ENCODE results near the gene CRLF3.
"Not testable (repeated sequence)": the region's sequence is repeated elsewhere in the genome, so short reads cannot be mapped to it uniquely, and the experiment has no call there.

CRLF3 gene

GRCh38 chr17:30824356-30825145, at the start of gene CRLF3:
CRLF3 (minus strand) TSS chr17:30824692; CDS start chr17:30824651, 41 bp downstream.
- DNase-seq, result peak; percentile 85

- no peak for DNase-seq
Measured at GRCh38 chr17:30869005-30869404, 44.5 kb upstream of the CRLF3 start.

- no peak for DNase-seq
Measured at GRCh38 chr17:30864636-30865035, 40.1 kb upstream of the CRLF3 start.

GRCh38 chr17:30858556-30859250, 34.2 kb upstream of the CRLF3 start:
- no peak for DNase-seq

- DNase-seq, result no peak
Measured at GRCh38 chr17:30854146-30854545, 29.7 kb upstream of the CRLF3 start.

GRCh38 chr17:30848021-30848420, 23.5 kb upstream of the CRLF3 start:
- no peak for DNase-seq

- DNase-seq, result no peak
Measured at GRCh38 chr17:30840771-30841170, 16.3 kb upstream of the CRLF3 start.

- no peak for DNase-seq
Measured at GRCh38 chr17:30838202-30838807, 13.8 kb upstream of the CRLF3 start.

- no peak for DNase-seq
Measured at GRCh38 chr17:30832438-30833124, 8.1 kb upstream of the CRLF3 start.

- DNase-seq, result peak; percentile 81
Measured at GRCh38 chr17:30831663-30832437, 7.4 kb upstream of the CRLF3 start, which contains the start of gene ATAD5. ATAD5 (plus strand) TSS chr17:30831966; CDS start chr17:30832348, 382 bp downstream.

GRCh38 chr17:30831257-30831656, 6.8 kb upstream of the CRLF3 start:
- DNase-seq, result no peak

- DNase-seq, result no peak
Measured at GRCh38 chr17:30829022-30829421, 4.5 kb upstream of the CRLF3 start.

- DNase-seq, result no peak
Measured at GRCh38 chr17:30827082-30827481, 2.6 kb upstream of the CRLF3 start.

GRCh38 chr17:30824002-30824355, 513 bp downstream of the CRLF3 start:
- DNase-seq, result no peak

- no peak for DNase-seq
Measured at GRCh38 chr17:30823421-30823820, 1.1 kb downstream of the CRLF3 start.

- not testable (repeated sequence) for DNase-seq
Measured at GRCh38 chr17:30822919-30823318, 1.6 kb downstream of the CRLF3 start.

- no peak for DNase-seq
Measured at GRCh38 chr17:30821871-30822723, 2.4 kb downstream of the CRLF3 start.

- DNase-seq, result no peak
Measured at GRCh38 chr17:30819971-30820705, 4.4 kb downstream of the CRLF3 start.

- no peak for DNase-seq
Measured at GRCh38 chr17:30816165-30816564, 8.3 kb downstream of the CRLF3 start.

GRCh38 chr17:30814860-30815259, 9.6 kb downstream of the CRLF3 start:
- DNase-seq, result not testable (repeated sequence)

GRCh38 chr17:30814236-30814635, 10.3 kb downstream of the CRLF3 start:
- DNase-seq, result not testable (repeated sequence)
